Thyroid gland (tissue), 4 donors: ENCODE results near the gene SNAP47.

Source experiments
- POLR2A ChIP-seq, 2 donors: fragments of 450-650 bp; IDR thresholded peaks; one replicate each; pipeline ENCODE4 v1.6.1; 2017; ENCODE audit warnings: antibody characterized with exemption in 2 of 2, mild to moderate bottlenecking in 2 of 2, moderate library complexity in 1 of 2
- TF ChIP-seq, protein P1 (sequence below), 6 experiments: fragments of 200-600 bp in 3 of 6; fragments of 450-650 bp in 3 of 6; sonication (generic) in 3 of 6; IDR thresholded peaks; one replicate each; pipeline ENCODE4 v1.5.1; 2016 to 2019; ENCODE audit warnings: antibody characterized with exemption in 6 of 6, mild to moderate bottlenecking in 2 of 6, inconsistent platforms in 1 of 6, moderate library complexity in 1 of 6

- TF ChIP-seq, protein P1, sequence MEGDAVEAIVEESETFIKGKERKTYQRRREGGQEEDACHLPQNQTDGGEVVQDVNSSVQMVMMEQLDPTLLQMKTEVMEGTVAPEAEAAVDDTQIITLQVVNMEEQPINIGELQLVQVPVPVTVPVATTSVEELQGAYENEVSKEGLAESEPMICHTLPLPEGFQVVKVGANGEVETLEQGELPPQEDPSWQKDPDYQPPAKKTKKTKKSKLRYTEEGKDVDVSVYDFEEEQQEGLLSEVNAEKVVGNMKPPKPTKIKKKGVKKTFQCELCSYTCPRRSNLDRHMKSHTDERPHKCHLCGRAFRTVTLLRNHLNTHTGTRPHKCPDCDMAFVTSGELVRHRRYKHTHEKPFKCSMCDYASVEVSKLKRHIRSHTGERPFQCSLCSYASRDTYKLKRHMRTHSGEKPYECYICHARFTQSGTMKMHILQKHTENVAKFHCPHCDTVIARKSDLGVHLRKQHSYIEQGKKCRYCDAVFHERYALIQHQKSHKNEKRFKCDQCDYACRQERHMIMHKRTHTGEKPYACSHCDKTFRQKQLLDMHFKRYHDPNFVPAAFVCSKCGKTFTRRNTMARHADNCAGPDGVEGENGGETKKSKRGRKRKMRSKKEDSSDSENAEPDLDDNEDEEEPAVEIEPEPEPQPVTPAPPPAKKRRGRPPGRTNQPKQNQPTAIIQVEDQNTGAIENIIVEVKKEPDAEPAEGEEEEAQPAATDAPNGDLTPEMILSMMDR (IDR thresholded peaks at IDR 0.05): no peak
- no peak for TF ChIP-seq POLR2A (IDR thresholded peaks at IDR 0.05)
Measured at GRCh38 chr1:227726924-227727599, 8.2 kb upstream of the SNAP47 start.
